Mucosa of rectum (tissue), 2 donors: ENCODE results near the gene RCHY1.

Source experiments
- H3K27ac ChIP-seq, 2 donors: one replicate each; pipeline ENCODE4 v1.7.0; 2013; ENCODE audit warnings: inconsistent platforms in 2 of 2, low read depth in 2 of 2, low read length in 2 of 2
- H3K27me3 ChIP-seq, 2 donors: one replicate each; pipeline ENCODE4 v1.7.0; 2013; ENCODE audit warnings: low read length in 2 of 2; ENCODE audit not compliant: control insufficient read depth in 2 of 2, insufficient read depth in 2 of 2
- H3K36me3 ChIP-seq, 2 donors: one replicate each; pipeline ENCODE4 v1.7.0; 2013; ENCODE audit warnings: low read length in 2 of 2; ENCODE audit not compliant: control insufficient read depth in 2 of 2, insufficient read depth in 2 of 2
- H3K4me1 ChIP-seq, 2 donors: one replicate each; pipeline ENCODE4 v1.7.0; 2013; ENCODE audit warnings: low read length in 2 of 2, mild to moderate bottlenecking in 1 of 2; ENCODE audit not compliant: control insufficient read depth in 2 of 2, insufficient read depth in 2 of 2
- H3K4me3 ChIP-seq, 2 donors: one replicate each; pipeline ENCODE4 v1.7.0; 2013; ENCODE audit warnings: low read length in 2 of 2
- H3K9ac ChIP-seq, 2 donors: one replicate each; pipeline ENCODE4 v1.7.0; 2013; ENCODE audit warnings: low read length in 2 of 2, low read depth in 1 of 2, mild to moderate bottlenecking in 1 of 2
- H3K9me3 ChIP-seq, 2 donors: one replicate each; pipeline ENCODE4 v1.7.0; 2013; ENCODE audit warnings: low read length in 2 of 2; ENCODE audit not compliant: control insufficient read depth in 2 of 2
- donor health status: healthy.
- donor health status: Normal muscosa, but diverticular disease.

RCHY1 gene

DNA sequence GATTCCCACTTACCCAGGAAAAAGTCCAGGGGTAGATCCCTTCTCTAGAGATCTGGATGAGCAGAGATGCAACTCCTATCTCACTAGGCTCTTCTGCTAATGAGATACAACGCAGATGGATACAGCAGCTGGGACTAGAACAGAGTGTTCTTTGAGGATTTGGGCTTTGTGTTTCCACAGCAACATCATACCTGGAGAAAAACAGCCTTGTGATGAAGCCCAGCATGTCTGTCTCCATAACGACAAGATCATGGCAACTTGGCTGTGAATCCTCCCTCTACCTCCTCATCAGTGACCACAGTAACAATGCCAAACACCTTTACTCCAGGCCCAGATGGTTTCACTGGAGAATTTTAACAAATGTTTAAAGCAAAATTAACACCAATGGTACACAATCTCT, 80.1 kb downstream of the RCHY1 start:
- H3K27me3 ChIP-seq: no peaks in the 10 kb centered on the region
- H3K4me3 ChIP-seq: no peak overlapping the region
- H3K9me3 ChIP-seq: no peaks in the 10 kb centered on the region
- H3K4me1 ChIP-seq: no peaks in the 10 kb centered on the region
- no peak overlapping the region for H3K9ac ChIP-seq
- H3K27ac ChIP-seq: no peak overlapping the region
- no peaks in the 10 kb centered on the region for H3K36me3 ChIP-seq

DNA sequence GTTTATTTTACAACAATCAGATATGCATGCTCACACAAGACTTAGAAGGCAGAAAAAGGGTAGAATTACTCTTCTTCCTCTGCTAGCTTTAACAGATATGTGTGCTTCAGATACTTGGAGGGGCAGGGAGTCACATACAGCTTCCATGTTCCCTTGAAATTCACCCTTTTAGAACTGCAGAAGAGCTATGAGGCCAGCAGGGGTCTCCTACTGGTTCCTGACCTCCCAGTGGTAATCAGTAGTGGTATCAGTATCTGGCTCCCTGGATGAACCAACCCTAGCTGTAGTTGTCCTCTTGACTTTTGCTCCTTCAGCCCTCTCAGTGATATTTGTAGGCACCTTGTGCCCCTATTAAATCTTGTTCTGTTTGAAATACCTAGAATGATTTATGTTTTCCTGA, 81.5 kb downstream of the RCHY1 start:
- H3K4me1 ChIP-seq: no peaks in the 10 kb centered on the region
- H3K9me3 ChIP-seq: no peaks in the 10 kb centered on the region
- H3K27ac ChIP-seq: no peak overlapping the region
- no peak overlapping the region for H3K9ac ChIP-seq
- H3K4me3 ChIP-seq: no peak overlapping the region
- no peaks in the 10 kb centered on the region for H3K36me3 ChIP-seq
- no peaks in the 10 kb centered on the region for H3K27me3 ChIP-seq

DNA sequence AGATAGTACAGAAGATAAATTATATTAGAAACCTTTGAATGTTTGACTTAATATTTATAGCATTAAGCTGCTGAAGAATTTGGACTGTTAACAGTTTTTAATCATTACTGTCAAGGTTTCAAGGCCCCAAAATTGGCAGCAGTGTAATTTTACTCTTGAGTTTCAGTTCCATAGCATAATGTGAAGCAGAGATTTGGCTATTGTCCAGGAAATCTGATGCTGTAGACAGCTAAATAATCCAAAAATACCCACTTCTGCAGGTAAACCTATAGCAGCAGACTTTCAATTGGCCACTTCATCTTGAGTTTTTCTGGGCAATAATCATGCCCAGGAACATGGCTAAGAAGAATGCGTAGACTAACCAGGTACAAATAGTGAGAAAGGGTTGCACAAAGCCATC, 85.0 kb downstream of the RCHY1 start:
- Histone ChIP-seq H3K27ac (no peak overlapping the region), H3K27me3 (no peaks in the 10 kb centered on the region), H3K9ac (no peak overlapping the region), H3K36me3 (no peaks in the 10 kb centered on the region), H3K9me3 (no peaks in the 10 kb centered on the region), H3K4me1 (no peaks in the 10 kb centered on the region), H3K4me3 (no peak overlapping the region)
